Upper lobe of left lung (tissue), 6 donors: Measurements from ENCODE around the gene FCER1G. TPM values are rescaled to one million over a fixed set of nuclear protein-coding genes. Genes with fewer than 3 reads are reported as not detected.

ENCODE experiments used
- ATAC-seq, 2 donors: fragments of 200-7000 bp; cut with Tn5 transposase; one replicate each; pipeline ENCODE4 v1.9.1; 2022; ENCODE audit warnings: mild to moderate bottlenecking in 2 of 2, moderate library complexity in 2 of 2; ENCODE audit not compliant: low FRiP score in 2 of 2
- DNase-seq, 2 donors: peaks; one replicate each; pipeline ENCODE4 v3.0.0-alpha.2; 2019 to 2020
- H3K27ac ChIP-seq, 4 donors: fragments of 200-600 bp; sonication (generic); one replicate each; pipeline ENCODE4 v1.5.1; 2016 to 2019
- H3K27me3 ChIP-seq, 4 donors: fragments of 200-600 bp; sonication (generic); one replicate each; pipeline ENCODE4 v1.5.1; 2017 to 2019
- H3K36me3 ChIP-seq, 4 donors: fragments of 200-600 bp; sonication (generic); one replicate each; pipeline ENCODE4 v1.5.1; 2016 to 2019
- H3K4me1 ChIP-seq, 4 donors: fragments of 200-600 bp; sonication (generic); one replicate each; pipeline ENCODE4 v1.5.1; 2018 to 2019
- H3K4me3 ChIP-seq, 4 donors: fragments of 200-600 bp; sonication (generic); one replicate each; pipeline ENCODE4 v1.5.1; 2017 to 2019; ENCODE audit warnings: mild to moderate bottlenecking in 2 of 4, moderate library complexity in 1 of 4
- H3K9me3 ChIP-seq, 4 donors: fragments of 200-600 bp; sonication (generic); one replicate each; pipeline ENCODE4 v1.5.1; 2018 to 2019
- EP300 ChIP-seq, 4 donors: sonication (generic); formaldehyde crosslinking; IDR thresholded peaks; one replicate each; pipeline ENCODE4 v1.5.1; 2017; ENCODE audit warnings: antibody characterized with exemption in 4 of 4, control low read depth in 2 of 4
- POLR2A ChIP-seq, 4 donors: fragments of 450-650 bp; IDR thresholded peaks; one replicate each; pipeline ENCODE4 v1.5.1; 2016 to 2017; ENCODE audit warnings: antibody characterized with exemption in 4 of 4, mild to moderate bottlenecking in 2 of 4
- POLR2AphosphoS5 ChIP-seq, 2 donors: sonication (generic); formaldehyde crosslinking; IDR thresholded peaks; one replicate each; pipeline ENCODE4 v1.5.1; 2017; ENCODE audit warnings: antibody characterized with exemption in 2 of 2
- WGBS, 2 donors: methylation state at CpG; one replicate each; pipeline ENCODE4 v1.1.5; 2017 to 2018; 5-methylcytosine and 5-hydroxymethylcytosine counted together
- total RNA-seq, 6 donors: library from RNA; depleted of rRNA in 4 of 6; stranded (reverse); fragments of >200 nt in 4 of 6; gene quantifications; one replicate each; pipeline versions ENCODE4 v1.1.0 to v1.2.1, GENCODE V29; 2016 to 2021
- TF ChIP-seq, protein P1 (sequence below), 6 experiments: fragments of 450-650 bp in 4 of 6; fragments of 200-600 bp in 2 of 6; sonication (generic) in 2 of 6; IDR thresholded peaks; one replicate each; pipeline ENCODE4 v1.5.1; 2016 to 2019; ENCODE audit warnings: antibody characterized with exemption in 6 of 6
- donor health status: DM: no; HTN: no; CAD: no; lungs with moderate emphysema.
- donor health status: DM: no; HTN: yes; CAD: no; lungs with severe emphysema.

FCER1G gene
- total RNA-seq, 6 donors from 2014 or later, result 75.4 to 233 (median 176) TPM

DNA sequence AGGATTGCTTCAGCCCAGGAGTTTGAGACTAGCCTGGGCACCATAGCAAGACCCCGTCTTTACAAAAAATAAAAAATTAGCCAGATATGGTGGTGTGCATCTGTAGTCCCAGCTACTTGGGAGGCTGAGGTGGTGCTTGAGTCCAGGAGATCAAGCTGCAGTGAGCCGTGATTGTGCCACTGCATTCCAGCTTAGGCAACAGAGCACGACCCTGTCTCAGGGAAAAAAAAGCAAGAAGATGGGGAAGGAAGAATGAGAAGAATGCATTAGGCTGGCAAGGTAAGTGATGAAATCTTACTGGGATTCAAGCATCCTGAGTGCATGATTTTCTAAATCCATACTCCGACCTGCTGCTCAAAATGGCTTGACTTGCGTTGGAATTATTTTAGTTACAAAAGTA is 50.2 kb downstream of the FCER1G start:
- Histone ChIP-seq H3K36me3 (no peaks in the 10 kb centered on the region), H3K27ac (no peak overlapping the region), H3K4me3 (no peak overlapping the region), H3K4me1 (peaks cover 0 to 4% (median 0%) of the 10 kb centered on the region in 4 donors), H3K27me3 (no peaks in the 10 kb centered on the region), H3K9me3 (no peaks in the 10 kb centered on the region)
- 76 to 82% methylated on average over 5 of the region's 5 CpGs for WGBS, 2 donors
- ATAC-seq, result no peak
- no peak for DNase-seq
- TF ChIP-seq POLR2AphosphoS5 (IDR thresholded peaks at IDR 0.05) (no peak), POLR2A (IDR thresholded peaks at IDR 0.05) (no peak), EP300 (IDR thresholded peaks at IDR 0.05) (no peak)
- TF ChIP-seq, protein P1, sequence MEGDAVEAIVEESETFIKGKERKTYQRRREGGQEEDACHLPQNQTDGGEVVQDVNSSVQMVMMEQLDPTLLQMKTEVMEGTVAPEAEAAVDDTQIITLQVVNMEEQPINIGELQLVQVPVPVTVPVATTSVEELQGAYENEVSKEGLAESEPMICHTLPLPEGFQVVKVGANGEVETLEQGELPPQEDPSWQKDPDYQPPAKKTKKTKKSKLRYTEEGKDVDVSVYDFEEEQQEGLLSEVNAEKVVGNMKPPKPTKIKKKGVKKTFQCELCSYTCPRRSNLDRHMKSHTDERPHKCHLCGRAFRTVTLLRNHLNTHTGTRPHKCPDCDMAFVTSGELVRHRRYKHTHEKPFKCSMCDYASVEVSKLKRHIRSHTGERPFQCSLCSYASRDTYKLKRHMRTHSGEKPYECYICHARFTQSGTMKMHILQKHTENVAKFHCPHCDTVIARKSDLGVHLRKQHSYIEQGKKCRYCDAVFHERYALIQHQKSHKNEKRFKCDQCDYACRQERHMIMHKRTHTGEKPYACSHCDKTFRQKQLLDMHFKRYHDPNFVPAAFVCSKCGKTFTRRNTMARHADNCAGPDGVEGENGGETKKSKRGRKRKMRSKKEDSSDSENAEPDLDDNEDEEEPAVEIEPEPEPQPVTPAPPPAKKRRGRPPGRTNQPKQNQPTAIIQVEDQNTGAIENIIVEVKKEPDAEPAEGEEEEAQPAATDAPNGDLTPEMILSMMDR (IDR thresholded peaks at IDR 0.05), result no peak

DNA sequence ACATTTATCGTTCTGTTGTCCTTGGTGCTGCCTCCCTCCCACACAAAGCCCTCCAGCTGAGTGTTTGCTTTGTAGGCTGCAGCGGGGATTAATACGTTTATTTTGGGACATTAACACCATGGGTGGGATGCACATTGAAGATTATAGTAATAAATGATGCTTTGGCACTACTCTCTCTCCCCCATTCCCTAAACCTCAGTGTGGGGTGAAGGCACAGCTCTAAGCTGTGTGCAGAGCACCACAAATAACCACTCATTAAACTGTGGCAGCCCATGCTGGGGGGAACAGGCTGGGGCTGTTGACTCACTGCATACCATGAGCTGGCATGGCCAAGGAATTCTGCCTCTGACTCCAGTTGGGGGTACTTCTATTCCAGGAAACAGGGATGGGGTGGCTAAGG is 51.1 kb downstream of the FCER1G start:
- Histone ChIP-seq H3K27ac (no peak overlapping the region), H3K9me3 (no peaks in the 10 kb centered on the region), H3K27me3 (no peaks in the 10 kb centered on the region), H3K4me3 (no peak overlapping the region), H3K4me1 (peaks cover 0 to 4% (median 0%) of the 10 kb centered on the region in 4 donors), H3K36me3 (no peaks in the 10 kb centered on the region)
- no peak for TF ChIP-seq POLR2A (IDR thresholded peaks at IDR 0.05)
- TF ChIP-seq, protein P1 (IDR thresholded peaks at IDR 0.05), result no peak
- TF ChIP-seq POLR2AphosphoS5 (IDR thresholded peaks at IDR 0.05), result no peak
- TF ChIP-seq EP300 (IDR thresholded peaks at IDR 0.05), result no peak
- DNase-seq, result no peak
- WGBS, 2 donors, result 56 to 77% methylated on average over 3 of the region's 3 CpGs
- no peak for ATAC-seq

DNA sequence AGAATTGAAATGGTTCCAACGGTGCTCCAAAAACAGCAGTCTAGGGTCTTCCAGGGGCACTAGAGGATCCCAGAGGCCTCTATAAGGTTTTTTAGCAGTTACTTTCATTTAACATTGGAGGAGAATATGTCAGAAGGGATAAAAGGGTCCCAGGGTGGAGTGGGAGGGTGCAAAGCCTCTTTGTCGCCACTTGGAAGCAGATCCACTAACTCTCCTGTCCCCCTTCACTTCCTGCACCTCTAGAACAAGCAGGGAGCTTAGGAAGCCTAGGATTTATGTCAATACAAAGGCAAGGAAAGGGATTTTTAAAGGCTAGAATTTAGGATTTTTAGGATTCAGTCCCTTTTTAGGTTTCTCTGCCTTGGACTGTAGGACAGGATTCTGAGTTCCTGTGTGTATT is 51.7 kb downstream of the FCER1G start:
- no peaks in the 10 kb centered on the region for H3K36me3 ChIP-seq
- H3K27me3 ChIP-seq, result no peaks in the 10 kb centered on the region
- DNase-seq (no peak), ATAC-seq (no peak)
- 75 to 95% methylated on average over 2 of the region's 2 CpGs for WGBS, 2 donors
- no peak overlapping the region for H3K4me3 ChIP-seq
- H3K9me3 ChIP-seq, result no peaks in the 10 kb centered on the region
- no peak overlapping the region for H3K27ac ChIP-seq
- H3K4me1 ChIP-seq, result peaks cover 0 to under 1% (median 0%) of the 10 kb centered on the region in 4 donors
- TF ChIP-seq POLR2AphosphoS5 (IDR thresholded peaks at IDR 0.05) (no peak), POLR2A (IDR thresholded peaks at IDR 0.05) (no peak)
- TF ChIP-seq, protein P1 (IDR thresholded peaks at IDR 0.05), result no peak

DNA sequence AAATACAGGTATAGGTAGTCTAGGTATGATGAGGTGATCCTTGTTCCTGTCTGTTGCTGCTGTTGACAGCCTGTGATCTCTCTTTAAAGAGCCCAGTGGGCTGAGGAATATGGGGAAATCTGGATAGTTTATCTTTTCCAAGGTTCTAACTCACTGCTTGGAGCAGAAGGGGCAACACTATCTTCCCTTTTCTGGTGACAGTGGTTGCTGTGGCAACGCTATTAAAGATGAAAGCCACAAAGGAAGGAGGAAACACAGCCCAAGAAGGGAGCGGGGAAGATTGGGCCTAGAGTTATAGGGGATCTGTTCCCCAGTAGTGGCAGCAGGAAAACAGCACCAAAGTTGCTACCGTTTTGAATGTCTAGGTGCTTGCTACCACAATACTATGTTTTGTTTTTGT is 52.2 kb downstream of the FCER1G start:
- TF ChIP-seq EP300 (IDR thresholded peaks at IDR 0.05), result no peak
- no peak for TF ChIP-seq POLR2A (IDR thresholded peaks at IDR 0.05)
- TF ChIP-seq, protein P1 (IDR thresholded peaks at IDR 0.05), result no peak
- no peak for TF ChIP-seq POLR2AphosphoS5 (IDR thresholded peaks at IDR 0.05)
- Histone ChIP-seq H3K4me1 (no peaks in the 10 kb centered on the region), H3K9me3 (no peaks in the 10 kb centered on the region), H3K27me3 (no peaks in the 10 kb centered on the region), H3K4me3 (no peak overlapping the region), H3K27ac (no peak overlapping the region), H3K36me3 (no peaks in the 10 kb centered on the region)
- peak; percentile 46 to 47 for ATAC-seq
- 46 to 62% methylated on average over 3 of the region's 3 CpGs for WGBS, 2 donors
- DNase-seq, result no peak

Other genes starting within 250 kb of the FCER1G start
- gene F11R, start 194.1 kb upstream of the FCER1G start, total RNA-seq, result 100 to 1,000 TPM in 5 of 6 donors, 10 to 100 TPM in 1; 99.0 to 209 (median 172) TPM
- gene TSTD1, start 176.3 kb upstream of the FCER1G start, total RNA-seq, result 100 to 1,000 TPM in 4 of 6 donors, 10 to 100 TPM in 2; 56.2 to 170 (median 113) TPM
- 100 to 1,000 TPM in 1 of 6 donors, 10 to 100 TPM in 5; 78.2 to 151 (median 84.2) TPM for gene USF1, start 169.3 kb upstream of the FCER1G start, total RNA-seq
- 10 to 100 TPM; 26.8 to 69.9 (median 51.2) TPM for gene ARHGAP30, start 145.4 kb upstream of the FCER1G start, total RNA-seq
- 10 to 100 TPM in 4 of 6 donors, 1 to 10 TPM in 2; 5.2 to 19.9 (median 12.1) TPM for gene NECTIN4, start 125.7 kb upstream of the FCER1G start, total RNA-seq
- gene KLHDC9, start 116.9 kb upstream of the FCER1G start, total RNA-seq, result 10 to 100 TPM in 1 of 6 donors, 1 to 10 TPM in 4, not detected in 1; 6.5 to 12.3 (median 7.4) TPM
- gene PFDN2, start 97.3 kb upstream of the FCER1G start, total RNA-seq, result 10 to 100 TPM; 17.8 to 55.9 (median 41.4) TPM
- 10 to 100 TPM; 21.2 to 62.9 (median 40.7) TPM for gene NIT1, start 97.2 kb upstream of the FCER1G start, total RNA-seq
- gene DEDD, start 82.6 kb upstream of the FCER1G start, total RNA-seq, result 10 to 100 TPM; 26.7 to 45.1 (median 35.1) TPM
- gene UFC1, start 61.3 kb upstream of the FCER1G start, total RNA-seq, result 10 to 100 TPM; 32.5 to 95.6 (median 75.6) TPM
- gene USP21, start 55.8 kb upstream of the FCER1G start, total RNA-seq, result 10 to 100 TPM; 14.1 to 48.2 (median 21.8) TPM
- 10 to 100 TPM; 19.5 to 48.2 (median 26.6) TPM for gene PPOX, start 48.9 kb upstream of the FCER1G start, total RNA-seq
- 10 to 100 TPM; 12.3 to 37.1 (median 27.2) TPM for gene B4GALT3, start 37.8 kb upstream of the FCER1G start, total RNA-seq
- gene ADAMTS4, start 16.2 kb upstream of the FCER1G start, total RNA-seq, result 10 to 100 TPM in 1 of 6 donors, 1 to 10 TPM in 4, under 1 TPM in 1; 0.91 to 18.6 (median 3.0) TPM
- 100 to 1,000 TPM in 2 of 6 donors, 10 to 100 TPM in 4; 65.7 to 194 (median 84.4) TPM for gene NDUFS2, start 12.9 kb upstream of the FCER1G start, total RNA-seq
- 1 to 10 TPM in 2 of 6 donors, not detected in 4; 2.5 to 3.7 TPM for gene APOA2, start 8.3 kb downstream of the FCER1G start, total RNA-seq
- 10 to 100 TPM in 3 of 6 donors, 1 to 10 TPM in 3; 3.1 to 14.4 (median 9.9) TPM for gene TOMM40L, start 10.8 kb downstream of the FCER1G start, total RNA-seq
- not detected for gene NR1I3, start 22.9 kb downstream of the FCER1G start, total RNA-seq
- gene PCP4L1, start 43.5 kb downstream of the FCER1G start, total RNA-seq, result 1 to 10 TPM; 1.0 to 8.1 (median 5.0) TPM
- gene MPZ, start 94.7 kb downstream of the FCER1G start, total RNA-seq, result 1 to 10 TPM; 1.5 to 6.9 (median 4.0) TPM
- 100 to 1,000 TPM in 2 of 6 donors, 10 to 100 TPM in 4; 17.7 to 159 (median 66.7) TPM for gene SDHC, start 99.1 kb downstream of the FCER1G start, total RNA-seq
- gene CFAP126, start 152.6 kb downstream of the FCER1G start, total RNA-seq, result 1 to 10 TPM in 4 of 6 donors, under 1 TPM in 1, not detected in 1; 0.37 to 9.5 (median 4.0) TPM